ENCODE results near the gene NCOA4.
A peak's percentile ranks its signal among the peaks of the same experiment; 100 is the strongest.
"Not testable (repeated sequence)": the region's sequence is repeated elsewhere in the genome, so short reads cannot be mapped to it uniquely, and the experiment has no call there.

NCOA4 gene

GRCh38 chr10:46030091-46030937 is at the start of gene NCOA4:
TSS of gene NCOA4 (minus strand) at chr10:46030623. CDS start at chr10:46016680, 13,943 bp downstream.
- peak; percentile 86 for DNase-seq (ENCODE audit: low read depth)

DNA sequence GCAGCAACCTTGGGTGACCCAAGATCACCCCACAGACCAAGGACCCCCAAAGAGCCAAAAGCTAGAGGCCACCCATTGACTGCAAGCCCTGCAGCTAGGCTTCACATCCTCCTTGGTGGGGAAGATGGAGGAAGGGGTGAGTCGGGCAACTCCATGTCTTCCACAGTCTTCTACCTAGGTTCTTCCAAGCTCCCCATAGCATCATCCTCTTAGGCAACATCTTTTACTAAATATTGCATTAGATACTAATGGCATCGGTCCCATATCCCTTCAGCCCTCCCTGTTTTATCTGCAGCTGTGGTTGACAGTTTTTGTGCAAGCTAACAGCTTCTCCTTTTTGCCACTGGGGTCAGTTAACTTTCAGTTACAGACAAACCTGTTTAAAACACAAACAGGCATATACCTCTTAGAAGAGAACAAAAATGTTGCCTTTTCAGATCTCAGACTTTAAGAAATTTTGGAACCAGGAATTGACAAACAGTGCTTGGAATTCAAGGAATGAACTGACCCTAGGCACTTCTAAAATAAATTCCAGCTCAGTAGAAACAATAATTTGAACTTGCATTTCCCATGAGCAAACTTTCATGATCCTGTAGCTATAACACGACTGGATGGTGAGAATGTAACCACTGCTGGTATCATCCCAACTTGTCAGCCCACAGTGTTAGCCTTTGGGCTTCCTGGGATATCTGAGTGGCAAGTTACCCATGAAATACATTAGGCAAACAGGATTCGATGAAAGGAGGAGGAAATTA is 49.6 kb upstream of the NCOA4 start:
- DNase-seq (ENCODE audit: low read depth): no peak

DNA sequence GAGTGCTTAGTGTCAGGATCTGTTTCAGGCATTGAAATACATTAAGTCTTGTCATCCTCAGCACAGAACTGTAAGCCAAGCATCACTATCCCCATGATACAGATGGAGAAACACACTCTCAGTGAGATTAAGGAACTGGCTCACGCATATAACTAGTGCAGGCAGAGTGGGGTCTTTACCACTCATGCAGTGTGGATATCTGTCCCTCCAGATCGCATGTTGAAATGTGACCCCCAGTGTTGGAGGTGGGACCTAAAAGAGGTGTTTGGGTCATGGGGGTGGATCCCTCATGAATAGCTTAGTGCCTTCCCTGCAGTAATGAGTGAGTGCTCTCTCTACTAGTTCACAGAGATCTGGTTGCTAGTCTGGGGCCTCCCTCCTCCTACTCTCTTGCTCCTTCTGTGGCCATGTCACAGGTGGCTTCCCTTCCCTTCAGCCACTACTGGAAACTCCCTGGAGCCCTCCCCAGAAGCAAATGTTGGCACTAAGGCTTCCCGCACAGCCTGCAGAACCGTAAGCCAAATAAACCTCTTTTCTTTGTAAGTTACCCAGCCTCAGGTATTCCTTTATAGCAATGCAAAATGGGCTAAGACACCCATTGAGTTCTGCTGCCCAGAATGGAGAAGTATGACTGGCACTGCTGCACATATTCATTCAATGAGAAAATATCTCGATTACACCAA is 47.4 kb upstream of the NCOA4 start:
- no peak for DNase-seq (ENCODE audit: low read depth)

DNA sequence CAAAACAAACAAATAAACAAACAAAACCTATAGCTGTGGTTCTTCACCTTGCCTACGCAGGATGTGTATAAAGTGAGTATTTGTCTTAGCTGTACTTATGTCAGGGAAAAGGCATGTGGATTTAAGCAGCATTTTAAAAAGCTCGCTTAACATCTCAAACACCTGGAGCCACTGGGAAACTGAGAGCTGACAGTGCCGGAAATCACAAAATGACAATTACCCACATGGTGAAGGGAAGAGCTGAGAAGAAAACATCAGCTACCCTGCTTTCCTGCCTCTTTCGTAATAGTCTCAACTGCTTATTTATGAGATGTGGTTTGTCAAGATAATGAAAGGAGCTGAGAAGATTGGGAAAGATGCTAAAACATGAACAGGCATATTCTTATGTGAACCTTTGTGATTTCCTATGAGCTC is 46.7 kb upstream of the NCOA4 start:
- no peak for DNase-seq (ENCODE audit: low read depth)

DNA sequence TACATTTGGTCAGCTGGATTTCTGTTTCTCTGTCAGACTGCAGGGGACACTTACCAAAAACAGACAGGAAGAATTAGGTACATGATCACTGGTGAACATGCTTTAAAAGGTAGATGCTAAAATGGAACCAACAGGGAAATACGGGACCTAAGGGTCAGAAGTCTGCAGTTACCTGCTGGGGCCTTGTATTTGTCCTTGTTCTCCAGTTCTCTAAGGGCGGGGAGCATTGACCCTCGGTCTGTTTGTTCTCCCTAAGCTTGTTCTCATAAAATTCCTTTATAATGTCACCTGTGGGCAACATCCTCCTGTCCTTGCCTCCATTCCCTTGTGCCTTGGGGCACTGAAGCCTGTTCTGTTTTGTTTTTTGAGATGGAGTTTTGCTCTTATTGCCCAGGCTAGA is 45.4 kb upstream of the NCOA4 start:
- DNase-seq (ENCODE audit: low read depth): no peak

DNA sequence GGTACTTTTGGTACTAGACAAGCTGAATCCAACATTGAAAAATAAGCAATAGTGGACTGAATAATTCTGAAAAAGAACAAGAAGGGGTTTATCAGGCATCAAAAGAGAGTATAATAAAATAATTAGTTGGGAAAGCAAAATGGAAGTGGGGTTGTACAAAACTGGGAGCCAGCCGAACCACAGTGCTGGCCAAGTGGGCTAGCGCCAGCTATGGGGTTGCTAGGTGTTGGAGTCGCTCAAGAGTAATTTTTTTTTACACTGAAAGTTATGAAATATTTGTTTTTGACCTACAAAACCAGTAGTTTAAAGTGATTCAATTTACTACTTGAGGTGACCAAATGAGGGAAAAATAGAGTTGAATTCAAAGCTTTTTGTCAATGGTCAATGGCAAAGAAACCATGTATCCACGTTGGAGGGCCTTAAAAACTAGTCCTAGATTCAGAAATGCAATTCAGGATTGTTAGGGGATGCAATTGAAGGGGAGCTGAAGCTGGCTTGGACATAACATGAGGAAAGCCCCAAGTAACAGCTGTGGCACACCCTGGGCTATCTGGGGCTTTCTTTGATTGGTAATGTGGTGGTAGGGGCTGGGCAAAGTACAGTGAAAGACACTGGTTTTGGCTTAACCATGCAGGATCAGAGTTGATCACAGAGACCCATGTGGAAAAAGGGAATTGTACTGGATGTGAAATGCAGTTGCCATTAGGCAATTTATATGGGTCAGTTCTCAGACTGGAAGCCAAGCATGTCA is 43.9 kb upstream of the NCOA4 start:
- DNase-seq (ENCODE audit: low read depth): no peak

GRCh38 chr10:46073564-46073963 is 43.1 kb upstream of the NCOA4 start:
- no peak for DNase-seq (ENCODE audit: low read depth)

DNA sequence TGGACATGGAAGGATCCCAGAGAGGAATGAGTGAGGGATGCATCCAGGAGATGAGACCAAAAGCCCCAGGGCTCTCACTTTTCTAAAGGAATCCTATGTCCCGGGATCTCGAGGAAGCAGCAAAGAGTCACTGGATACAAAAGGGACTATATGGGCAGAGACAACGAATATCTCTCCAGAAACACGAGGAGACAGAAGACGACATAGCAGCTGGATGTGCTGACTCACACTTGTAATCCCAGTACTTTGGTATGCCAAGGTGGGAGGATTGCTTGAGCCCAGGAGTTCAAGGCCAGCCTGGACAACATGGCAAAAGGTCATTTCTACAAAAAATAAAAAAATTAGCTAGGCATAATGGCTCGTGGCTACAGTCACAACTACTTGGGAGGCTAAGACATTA is 40.3 kb upstream of the NCOA4 start:
- no peak for DNase-seq (ENCODE audit: low read depth)

DNA sequence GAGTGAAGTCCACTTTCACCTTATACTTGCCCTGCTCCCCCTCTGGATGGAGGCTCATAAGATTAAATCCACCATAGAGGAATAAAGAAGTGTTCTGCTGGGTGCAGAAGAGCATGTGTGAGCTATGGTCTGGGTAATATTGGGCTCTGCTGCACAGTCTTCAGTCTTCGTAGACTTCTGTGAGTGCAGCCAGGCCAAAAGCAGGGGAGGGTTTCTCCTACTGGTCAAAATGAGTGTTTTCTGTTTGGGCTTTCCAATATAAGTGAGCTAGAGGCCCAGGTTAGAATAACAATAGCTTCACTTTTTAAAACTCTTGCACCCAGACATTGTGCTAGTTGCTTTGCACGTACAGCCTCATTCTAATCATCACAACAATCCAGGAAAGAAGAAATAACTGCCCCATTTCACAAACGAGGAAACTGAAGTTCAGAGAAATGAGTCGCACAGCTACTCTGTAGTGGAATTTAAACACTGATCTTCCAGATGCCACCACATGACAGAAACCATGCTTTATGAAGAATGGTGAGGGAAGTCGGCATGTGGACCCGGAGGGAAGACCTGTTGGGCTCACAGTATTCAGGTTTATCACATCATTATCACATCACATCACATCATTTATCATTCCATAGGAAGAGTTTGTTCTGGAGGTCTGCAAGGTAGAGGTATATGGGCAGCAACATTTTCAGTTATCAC is 39.5 kb upstream of the NCOA4 start:
- no peak for DNase-seq (ENCODE audit: low read depth)

DNA sequence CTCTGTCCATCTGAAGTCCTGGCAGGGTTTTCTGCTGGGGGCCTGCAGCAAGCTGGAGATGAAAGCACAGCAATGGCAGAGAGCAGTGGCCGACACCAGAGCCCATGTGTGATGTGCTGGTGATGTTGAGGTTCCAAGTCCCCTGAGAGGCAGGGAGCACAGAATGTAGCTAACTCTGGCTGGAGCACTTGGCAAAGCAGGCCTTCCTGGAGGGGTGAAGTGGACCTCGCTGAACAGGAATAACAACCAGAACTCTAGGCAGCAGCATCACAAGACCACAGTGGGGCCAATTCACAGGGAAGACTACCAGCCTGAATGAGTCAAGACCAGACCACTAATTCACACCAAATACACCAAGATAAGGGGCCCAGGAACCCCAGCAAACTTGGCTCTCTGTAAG is 38.5 kb upstream of the NCOA4 start:
- no peak for DNase-seq (ENCODE audit: low read depth)

DNA sequence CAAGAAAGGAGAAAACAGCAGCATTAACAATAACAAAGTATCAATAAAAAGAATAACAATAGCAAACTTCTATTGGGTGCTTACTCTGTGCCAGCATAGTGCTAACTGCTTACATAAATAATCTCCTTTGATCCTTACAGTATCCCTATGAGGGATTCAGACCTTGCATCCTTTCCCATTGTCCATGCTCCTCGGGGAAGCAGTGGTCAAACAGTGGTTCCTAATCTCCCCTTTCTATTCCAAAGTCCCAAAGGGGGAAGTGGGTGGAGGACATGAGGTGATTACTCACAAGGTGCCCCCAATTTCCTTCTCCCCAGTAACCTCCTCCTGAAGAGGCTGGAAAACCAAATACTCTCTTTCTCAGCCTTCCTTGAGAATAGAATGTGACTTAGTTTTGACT is 37.7 kb upstream of the NCOA4 start:
- DNase-seq (ENCODE audit: low read depth): no peak

DNA sequence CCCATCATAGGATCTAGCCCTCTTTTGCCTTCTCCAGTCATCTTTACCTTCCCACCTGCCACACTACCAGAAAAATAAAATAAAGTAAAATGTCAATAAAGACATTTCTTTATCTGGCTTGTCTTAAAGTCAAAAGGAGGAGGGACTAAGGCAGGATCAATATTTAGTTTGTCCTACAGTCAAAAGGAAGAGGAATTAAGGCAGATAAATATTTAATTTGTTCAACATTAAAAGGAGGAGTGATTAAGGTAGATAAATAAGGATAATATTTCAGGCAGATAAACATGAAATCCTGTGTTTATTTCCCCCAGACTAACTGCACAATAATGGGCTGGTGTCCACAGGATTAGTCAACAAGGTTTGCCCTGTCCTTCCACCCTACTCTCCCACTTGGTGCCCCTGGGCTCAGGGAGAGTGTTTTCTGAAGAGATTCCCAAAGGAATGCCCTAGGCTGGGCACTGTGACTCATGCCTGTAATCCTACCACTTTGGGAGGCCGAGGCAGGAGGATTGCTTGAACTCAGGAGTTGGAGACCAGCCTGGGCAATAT is 33.9 kb upstream of the NCOA4 start:
- DNase-seq (ENCODE audit: low read depth): no peak

- DNase-seq (ENCODE audit: low read depth): no peak
Measured at GRCh38 chr10:46062723-46063428, 32.5 kb upstream of the NCOA4 start.

DNA sequence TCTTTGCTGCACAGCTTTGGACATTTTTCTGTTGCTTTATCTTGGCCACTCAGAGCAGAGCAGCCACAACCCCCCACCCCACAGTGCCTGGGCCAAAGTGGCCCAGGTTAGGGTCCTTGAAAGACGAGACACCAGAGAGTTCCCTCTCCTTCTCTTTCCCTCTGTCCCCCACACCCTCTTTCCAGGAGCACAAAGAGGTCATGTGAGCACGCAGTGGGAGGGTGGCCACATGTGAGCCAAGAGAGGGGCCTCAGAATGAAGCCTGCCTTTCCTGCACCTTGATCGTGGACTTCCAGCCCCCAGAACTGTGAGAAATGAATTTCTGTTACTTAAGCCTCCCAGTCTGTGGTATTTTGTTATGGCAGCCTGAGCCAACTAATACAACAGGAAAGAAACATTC is 30.3 kb upstream of the NCOA4 start:
- DNase-seq (ENCODE audit: low read depth): no peak

DNA sequence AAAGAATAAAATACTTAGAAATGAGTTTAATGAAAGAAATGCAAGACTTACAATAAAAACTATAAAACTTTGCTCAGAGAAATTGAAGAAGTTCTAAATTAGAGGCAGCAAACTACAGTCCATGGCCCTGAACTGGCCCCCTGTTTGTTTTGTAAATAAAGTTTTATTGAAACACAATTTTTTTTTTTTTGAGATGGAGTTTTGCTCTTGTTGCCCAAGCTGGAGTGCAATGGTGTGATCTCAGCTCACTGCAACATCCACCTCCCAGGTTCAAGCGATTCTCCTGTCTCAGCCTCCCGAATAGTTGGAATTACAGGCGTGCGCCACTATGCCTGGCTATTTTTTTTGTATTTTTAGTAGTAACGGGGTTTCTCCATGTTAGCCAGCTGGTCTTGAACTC is 27.5 kb upstream of the NCOA4 start:
- not testable (repeated sequence) for DNase-seq (ENCODE audit: low read depth)

DNA sequence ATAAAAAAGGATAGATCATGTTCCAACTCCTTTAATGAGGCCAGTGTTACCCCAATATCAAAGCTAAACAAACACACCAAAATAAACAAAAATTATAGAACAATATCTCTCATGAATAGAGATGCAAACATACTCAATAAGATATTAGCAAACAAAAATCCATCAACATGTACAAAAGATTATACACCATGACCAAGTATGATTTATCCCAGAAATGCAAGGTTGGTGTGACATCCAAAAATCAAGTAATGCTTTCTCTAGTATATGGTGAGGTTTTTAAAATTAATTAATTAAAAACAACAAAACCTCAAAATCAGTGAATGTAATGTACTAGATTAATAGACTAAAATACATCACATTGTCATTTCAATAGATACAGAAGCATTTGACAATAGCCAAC is 26.6 kb upstream of the NCOA4 start:
- DNase-seq (ENCODE audit: low read depth): no peak

GRCh38 chr10:46055771-46056170 is 25.3 kb upstream of the NCOA4 start:
- DNase-seq (ENCODE audit: low read depth): no peak

DNA sequence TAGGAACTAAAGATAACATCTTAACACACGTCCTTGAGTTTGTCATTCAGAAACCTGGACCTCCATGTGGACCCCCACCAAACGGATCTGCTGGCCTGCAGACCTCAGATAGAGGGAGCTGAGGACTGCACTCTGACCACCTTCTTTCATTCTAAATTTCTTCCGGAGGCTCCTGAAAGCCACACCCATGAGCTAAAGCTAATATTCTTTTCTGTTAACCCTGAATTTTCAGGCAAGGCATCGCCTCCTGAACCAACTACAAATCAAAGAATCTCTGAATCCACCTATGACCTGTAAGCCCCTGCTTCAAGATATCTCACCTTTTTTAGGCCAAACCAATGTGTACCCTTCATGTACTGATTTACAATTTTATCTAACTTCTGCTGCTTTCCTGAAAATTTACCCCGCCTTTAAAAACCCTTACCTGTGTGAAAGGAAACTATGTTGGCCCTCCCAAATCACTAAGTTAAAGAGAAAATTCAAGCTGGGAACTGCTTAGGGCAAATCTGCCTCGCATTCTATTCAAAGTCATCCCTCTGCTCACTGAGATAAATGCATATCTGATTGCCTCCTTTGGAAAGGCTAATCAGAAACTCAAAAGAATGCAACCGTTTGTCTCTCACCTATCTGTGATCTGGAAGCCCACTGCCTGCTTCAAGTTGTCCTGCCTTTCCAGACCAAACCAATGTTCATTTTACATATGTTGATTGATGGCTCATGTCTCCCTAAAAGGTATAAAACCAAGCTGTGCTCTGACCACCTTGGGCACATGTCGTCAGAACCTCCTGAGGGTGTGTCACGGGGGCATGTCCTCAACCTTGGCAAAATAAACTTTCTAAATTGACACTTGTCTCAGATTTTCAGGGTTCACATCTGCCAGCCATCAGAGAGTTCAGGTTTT is 23.4 kb upstream of the NCOA4 start:
- DNase-seq (ENCODE audit: low read depth): no peak

DNA sequence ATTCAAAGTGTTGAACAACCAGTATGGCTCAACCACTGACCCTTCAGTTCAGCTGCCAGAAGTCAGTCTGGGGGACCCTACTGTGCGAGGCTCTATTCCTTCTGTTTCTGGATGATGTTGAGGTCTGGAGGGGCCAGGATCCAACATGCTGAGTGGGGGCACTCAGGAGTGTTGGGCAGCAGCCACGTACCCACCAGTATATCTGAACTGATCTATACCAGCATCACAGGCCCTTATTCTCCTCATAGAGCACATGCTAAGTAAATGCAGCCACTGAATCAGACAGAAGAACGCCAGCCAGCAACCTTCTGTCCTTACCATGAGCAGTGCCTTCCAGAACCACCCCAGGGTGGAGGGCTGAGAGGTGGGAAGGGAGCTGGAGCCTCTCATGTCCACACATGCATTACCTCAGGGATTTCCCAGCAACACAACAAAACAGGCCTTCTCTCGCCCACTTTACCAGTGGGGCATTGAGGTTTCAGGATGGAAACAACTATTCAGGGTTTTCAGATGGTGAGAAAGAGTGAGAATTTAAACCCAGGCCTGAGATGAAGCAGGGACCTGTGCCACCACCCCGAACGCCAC is 22.5 kb upstream of the NCOA4 start:
- no peak for DNase-seq (ENCODE audit: low read depth)

All from stimulated activated CD8-positive, alpha-beta memory T cell treated with anti-CD3 and anti-CD28 coated beads, Interleukin-7, amount 100 ng/mL, for 24 hours (primary cell).